Renal cortical epithelial cell (primary cell): Measurements from ENCODE around the gene GLS. TPM values are rescaled to one million over a fixed set of nuclear protein-coding genes. Genes with fewer than 3 reads are reported as not detected.
A peak's percentile ranks its signal among the peaks of the same experiment; 100 is the strongest.
"Not testable (repeated sequence)": the region's sequence is repeated elsewhere in the genome, so short reads cannot be mapped to it uniquely, and the experiment has no call there.

Source experiments
- DNase-seq: peaks from one replicate; pipeline ENCODE4 v3.0.0-alpha.2; 2011; ENCODE audit warnings: low read depth
- total RNA-seq: library from RNA; depleted of rRNA; stranded (reverse); fragments of >200 nt; gene quantifications from 2 replicates; pipeline ENCODE4 v1.2.3, GENCODE V29; 2014

The GLS gene
- total RNA-seq, 1 donor from 2014 or later = 1,910 TPM

GRCh38 chr2:190885844-190886243, 5.2 kb downstream of the GLS start:
- not testable (repeated sequence) for DNase-seq

- peak; percentile 80 for DNase-seq
Observed at GRCh38 chr2:190887089-190887488, 6.5 kb downstream of the GLS start.

GRCh38 chr2:190888449-190888848, 7.8 kb downstream of the GLS start:
- DNase-seq = no peak

- no peak for DNase-seq
Observed at GRCh38 chr2:190889175-190889943, 8.7 kb downstream of the GLS start.

- DNase-seq = no peak
Observed at GRCh38 chr2:190891372-190891771, 10.8 kb downstream of the GLS start.

GRCh38 chr2:190891889-190892288, 11.3 kb downstream of the GLS start:
- no peak for DNase-seq

- no peak for DNase-seq
Observed at GRCh38 chr2:190893157-190893556, 12.5 kb downstream of the GLS start.

- DNase-seq = no peak
Observed at GRCh38 chr2:190896477-190896876, 15.9 kb downstream of the GLS start.

GRCh38 chr2:190903693-190904450, 23.3 kb downstream of the GLS start:
- no peak for DNase-seq

GRCh38 chr2:190904640-190905261, 24.1 kb downstream of the GLS start:
- DNase-seq = no peak

- no peak for DNase-seq
Observed at GRCh38 chr2:190908532-190908931, 27.9 kb downstream of the GLS start.

GRCh38 chr2:190909680-190910079, 29.1 kb downstream of the GLS start:
- DNase-seq = no peak

GRCh38 chr2:190910341-190911136, 29.9 kb downstream of the GLS start:
- DNase-seq = peak; percentile 80

- DNase-seq = peak; percentile 85
Observed at GRCh38 chr2:190911813-190912212, 31.2 kb downstream of the GLS start.

- no peak for DNase-seq
Observed at GRCh38 chr2:190912726-190913125, 32.1 kb downstream of the GLS start.

- DNase-seq = no peak
Observed at GRCh38 chr2:190913725-190914124, 33.1 kb downstream of the GLS start.

GRCh38 chr2:190916829-190917228, 36.2 kb downstream of the GLS start:
- no peak for DNase-seq

- no peak for DNase-seq
Observed at GRCh38 chr2:190920085-190920484, 39.5 kb downstream of the GLS start.

- DNase-seq = no peak
Observed at GRCh38 chr2:190922376-190922775, 41.8 kb downstream of the GLS start.

- peak; percentile 91 for DNase-seq
Observed at GRCh38 chr2:190927301-190927700, 46.7 kb downstream of the GLS start.

GRCh38 chr2:190929919-190930318, 49.3 kb downstream of the GLS start:
- peak; percentile 78 for DNase-seq

GRCh38 chr2:190930411-190930810, 49.8 kb downstream of the GLS start:
- DNase-seq = no peak
